G401 (cell line): Measurements from ENCODE around the gene LLGL1. TPM values are rescaled to one million over a fixed set of nuclear protein-coding genes. Genes with fewer than 3 reads are reported as not detected.

Source experiments
- total RNA-seq: library from RNA; depleted of rRNA; stranded (reverse); fragments of >200 nt; shearing (Covaris generic); gene quantifications from 2 replicates; pipeline ENCODE4 v1.2.3, GENCODE V29; 2014; rRNA removed

LLGL1 gene
- total RNA-seq, 1 experiment from 2014 or later: 74.6 TPM

Other genes starting within 250 kb of the LLGL1 start
- 78.5 and 84.5 TPM in 2 replicates for gene ATPAF2, start 186.5 kb upstream of the LLGL1 start, total RNA-seq
- 6.7 and 10.8 TPM in 2 replicates for gene GID4, start 186.2 kb upstream of the LLGL1 start, total RNA-seq
- 33.2 and 41.0 TPM in 2 replicates for gene DRG2, start 137.7 kb upstream of the LLGL1 start, total RNA-seq
- not detected in 2 replicates for gene MYO15A, start 116.9 kb upstream of the LLGL1 start, total RNA-seq
- 85.0 and 116 TPM in 2 replicates for gene ALKBH5, start 41.8 kb upstream of the LLGL1 start, total RNA-seq
- gene FLII, start 33.1 kb downstream of the LLGL1 start, total RNA-seq: 321 and 446 TPM in 2 replicates
- gene MIEF2, start 35.0 kb downstream of the LLGL1 start, total RNA-seq: 20.5 and 22.0 TPM in 2 replicates
- 29.7 and 31.3 TPM in 2 replicates for gene TOP3A, start 89.4 kb downstream of the LLGL1 start, total RNA-seq
- gene SMCR8, start 89.7 kb downstream of the LLGL1 start, total RNA-seq: 12.1 and 17.4 TPM in 2 replicates
- gene SHMT1, start 137.9 kb downstream of the LLGL1 start, total RNA-seq: 71.6 and 81.5 TPM in 2 replicates
- not detected in 2 replicates for gene EVPLL, start 152.1 kb downstream of the LLGL1 start, total RNA-seq